GM12874 (cell line): ENCODE measurements around the gene DHX8.

Source experiments
- TF ChIP-seq, protein P1 (sequence below): IDR thresholded peaks from 2 replicates; pipeline ENCODE4 v1.5.1; 2011; ENCODE audit warnings: low read depth, mild to moderate bottlenecking, control low read depth, low read length, moderate library complexity; ENCODE audit not compliant: insufficient read depth

The DHX8 gene

DNA sequence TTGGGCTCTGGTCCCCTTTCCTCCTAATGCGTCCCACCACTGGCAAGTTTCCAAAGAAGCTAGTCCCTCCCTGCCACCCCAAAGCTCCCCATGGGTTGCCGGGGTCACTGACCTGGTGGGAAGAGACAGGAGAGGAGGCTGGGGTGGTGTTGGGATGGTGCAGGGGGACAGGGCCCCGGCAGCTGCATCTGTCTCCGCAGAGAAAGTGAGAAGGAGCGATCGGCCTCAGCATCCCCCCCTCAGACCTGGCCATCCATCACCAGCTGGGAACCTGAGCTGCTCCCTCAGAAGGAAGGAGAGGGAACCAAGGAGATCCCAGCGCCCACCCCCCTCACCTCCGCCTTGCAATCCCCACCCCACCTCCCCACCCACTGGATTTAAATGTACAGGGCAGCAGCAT is 59.1 kb downstream of the DHX8 start:
- TF ChIP-seq, protein P1, sequence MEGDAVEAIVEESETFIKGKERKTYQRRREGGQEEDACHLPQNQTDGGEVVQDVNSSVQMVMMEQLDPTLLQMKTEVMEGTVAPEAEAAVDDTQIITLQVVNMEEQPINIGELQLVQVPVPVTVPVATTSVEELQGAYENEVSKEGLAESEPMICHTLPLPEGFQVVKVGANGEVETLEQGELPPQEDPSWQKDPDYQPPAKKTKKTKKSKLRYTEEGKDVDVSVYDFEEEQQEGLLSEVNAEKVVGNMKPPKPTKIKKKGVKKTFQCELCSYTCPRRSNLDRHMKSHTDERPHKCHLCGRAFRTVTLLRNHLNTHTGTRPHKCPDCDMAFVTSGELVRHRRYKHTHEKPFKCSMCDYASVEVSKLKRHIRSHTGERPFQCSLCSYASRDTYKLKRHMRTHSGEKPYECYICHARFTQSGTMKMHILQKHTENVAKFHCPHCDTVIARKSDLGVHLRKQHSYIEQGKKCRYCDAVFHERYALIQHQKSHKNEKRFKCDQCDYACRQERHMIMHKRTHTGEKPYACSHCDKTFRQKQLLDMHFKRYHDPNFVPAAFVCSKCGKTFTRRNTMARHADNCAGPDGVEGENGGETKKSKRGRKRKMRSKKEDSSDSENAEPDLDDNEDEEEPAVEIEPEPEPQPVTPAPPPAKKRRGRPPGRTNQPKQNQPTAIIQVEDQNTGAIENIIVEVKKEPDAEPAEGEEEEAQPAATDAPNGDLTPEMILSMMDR: no peak

- TF ChIP-seq, protein P1: no peak
These were observed 59.5 kb downstream of the DHX8 start for GRCh38 chr17:43543300-43543699.

DNA sequence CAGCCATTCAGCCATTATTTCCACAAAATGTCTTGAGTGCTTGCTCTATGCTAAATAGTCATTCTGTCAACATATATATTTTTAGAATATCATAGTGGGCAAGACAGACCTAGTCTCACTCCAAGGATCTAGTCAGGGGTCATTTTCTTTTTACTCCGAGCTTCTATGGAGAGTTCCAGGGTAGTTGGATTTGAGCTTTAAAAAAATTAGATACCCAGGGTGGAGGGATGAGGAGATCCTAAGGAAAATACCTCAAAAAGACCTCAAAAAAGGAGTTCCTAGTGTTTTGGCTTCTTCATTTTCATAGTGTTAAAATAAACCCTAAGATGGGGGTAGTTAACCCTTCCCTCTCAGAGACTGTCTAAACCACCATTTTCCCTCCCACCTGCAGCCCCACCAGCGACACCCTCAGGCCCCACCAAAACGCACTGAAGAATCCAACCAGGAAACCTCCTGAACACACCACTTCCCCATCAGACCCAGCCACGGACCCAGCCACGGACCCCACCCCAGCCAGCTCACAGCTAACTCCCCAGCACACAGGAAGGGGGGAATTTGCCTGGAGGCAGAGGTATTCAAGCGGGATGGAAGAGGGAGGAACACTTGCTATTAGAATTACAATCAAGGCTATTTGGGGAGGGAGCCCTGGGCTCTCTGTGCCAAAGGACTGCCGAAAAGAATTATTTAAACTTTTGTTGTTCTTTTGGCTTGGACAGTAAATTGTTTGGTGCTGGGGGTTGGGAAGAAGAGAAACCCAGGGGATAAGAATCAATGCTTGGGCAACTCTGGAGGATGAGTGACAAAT is 60.2 kb downstream of the DHX8 start:
- TF ChIP-seq, protein P1: no peak

- TF ChIP-seq, protein P1: no peak
These were observed 61.5 kb downstream of the DHX8 start for GRCh38 chr17:43545383-43545632.

DNA sequence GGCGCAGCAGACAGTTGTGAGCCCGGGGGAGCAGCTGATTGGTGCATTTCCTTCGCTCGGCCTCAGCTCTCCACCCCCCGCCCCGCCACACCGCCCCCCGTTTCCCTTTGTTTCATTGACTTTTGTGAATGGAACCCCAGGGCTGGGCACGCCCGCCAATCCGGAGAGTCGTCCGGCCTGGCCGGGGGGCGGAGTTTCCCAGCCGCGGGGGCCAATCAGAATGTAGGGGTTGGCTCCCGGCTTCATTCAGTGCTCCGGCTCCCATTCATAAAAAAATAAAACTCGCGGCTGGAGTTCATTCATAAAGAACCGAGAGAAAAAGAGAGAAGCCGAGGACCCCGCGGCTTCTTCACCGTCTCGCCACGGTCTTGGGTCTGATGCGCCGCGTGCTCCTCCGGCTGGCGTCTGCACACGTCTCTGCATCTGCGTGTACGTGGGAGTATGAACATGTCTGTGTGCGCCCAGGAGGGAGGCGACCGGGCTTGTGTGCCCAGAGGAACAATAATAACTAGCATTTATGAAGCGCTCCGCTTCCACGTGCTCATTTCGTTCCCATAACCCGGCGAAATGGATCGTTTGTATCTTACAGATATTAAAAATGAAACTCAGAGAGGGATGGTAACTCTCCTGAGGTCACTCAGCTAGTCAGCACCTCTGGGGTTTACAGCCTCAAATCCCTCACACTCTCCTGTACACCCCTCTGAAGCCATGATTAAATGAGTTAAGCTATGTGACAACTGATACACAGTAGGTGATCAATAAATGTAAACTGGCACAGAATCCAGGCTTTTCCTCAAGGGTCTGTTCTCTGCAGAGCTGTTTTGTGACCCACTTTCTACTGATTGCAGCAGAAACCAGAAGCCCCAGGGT is 62.8 kb downstream of the DHX8 start, which contains the start of gene ETV4:
ETV4 (minus strand) TSS at position 22 of the 870 bp plus-strand sequence. CDS start 723 bp downstream, outside the sequence.
- TF ChIP-seq, protein P1: no peak

GRCh38 chr17:43547189-43547550 is 63.4 kb downstream of the DHX8 start:
- TF ChIP-seq, protein P1: no peak

DNA sequence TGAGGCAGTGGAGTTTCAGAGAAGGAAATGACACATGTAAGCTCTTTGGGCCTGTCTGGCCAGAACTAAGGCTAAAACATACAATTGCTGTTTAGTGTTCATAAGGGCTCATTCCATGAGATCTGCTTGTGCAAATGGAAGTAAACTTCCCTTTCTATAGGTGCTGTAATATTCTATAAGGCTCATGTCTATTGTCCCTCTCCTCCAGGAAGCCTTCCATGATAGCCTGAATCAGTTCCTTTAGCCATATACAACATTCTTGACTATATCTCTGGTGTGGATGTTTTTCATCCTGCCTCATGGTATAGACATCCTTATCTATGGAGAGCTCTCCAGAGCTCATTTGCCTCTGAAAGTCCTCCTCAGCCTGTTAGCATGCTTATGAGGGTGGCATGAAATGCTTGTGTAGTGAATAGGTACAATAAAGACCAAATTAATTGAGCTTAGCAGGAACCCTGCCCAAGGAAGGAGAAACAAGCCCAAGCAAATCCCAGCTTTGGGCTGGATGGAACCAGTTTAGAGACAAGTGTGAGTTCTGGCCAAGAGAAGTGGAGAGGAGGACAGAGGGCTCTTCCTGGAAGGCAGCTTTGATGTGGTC is 64.0 kb downstream of the DHX8 start:
- TF ChIP-seq, protein P1: no peak
